Ishikawa (cell line): ENCODE measurements around the gene AGL.

ENCODE experiments used
- EGR1 ChIP-seq: IDR thresholded peaks from 2 replicates; pipeline ENCODE4 v1.6.1; 2012
- YY1 ChIP-seq: IDR thresholded peaks from 2 replicates; pipeline ENCODE4 v1.6.1; 2012; ENCODE audit warnings: low read depth
- ZBTB7A ChIP-seq: IDR thresholded peaks from 2 replicates; pipeline ENCODE4 v1.6.1; 2012; ENCODE audit warnings: low read depth

GRCh38 chr1:99956755-99957154, 106.6 kb downstream of the AGL start:
- TF ChIP-seq YY1 (no peak), EGR1 (no peak), ZBTB7A (no peak)
